Astrocyte (in vitro differentiated cells and primary cell): ENCODE results near the gene PREX1. TPM values are rescaled to one million over a fixed set of nuclear protein-coding genes. Genes with fewer than 3 reads are reported as not detected.

Experiments used
- DNase-seq: peaks from one replicate; pipeline ENCODE4 v3.0.0-alpha.2; 2010; ENCODE audit warnings: low read depth
- FAIRE-seq: peaks from 2 replicates; lab custom pipeline; 2011; peaks lifted over from hg19 to GRCh38; lab: Jason Lieb, UNC
- H2AFZ ChIP-seq: 2 replicates; pipeline ENCODE4 v1.6.0; 2012; ENCODE audit warnings: low read depth, low read length, inconsistent platforms
- H3K27ac ChIP-seq: 2 replicates; pipeline ENCODE4 v1.5.1; 2011; ENCODE audit warnings: low read depth, low read length, inconsistent platforms
- H3K27me3 ChIP-seq: 2 replicates; pipeline ENCODE4 v1.6.0; 2011; ENCODE audit warnings: low read length, inconsistent platforms; ENCODE audit not compliant: insufficient read depth
- H3K36me3 ChIP-seq: 2 replicates; pipeline ENCODE4 v1.5.1; 2011; ENCODE audit warnings: low read length, inconsistent platforms; ENCODE audit not compliant: insufficient read depth
- H3K4me1 ChIP-seq: 2 replicates; pipeline ENCODE4 v1.5.1; 2011; ENCODE audit warnings: low read length, inconsistent platforms; ENCODE audit not compliant: insufficient read depth
- H3K4me2 ChIP-seq: 2 replicates; pipeline ENCODE4 v1.6.0; 2012; ENCODE audit warnings: low read length, inconsistent platforms
- H3K4me3 ChIP-seq: 2 replicates; pipeline ENCODE4 v1.5.1; 2011; ENCODE audit warnings: low read depth, mild to moderate bottlenecking, low read length, inconsistent platforms; ENCODE audit not compliant: insufficient read depth
- H3K79me2 ChIP-seq: 2 replicates; pipeline ENCODE4 v1.6.0; 2012; ENCODE audit warnings: mild to moderate bottlenecking, low read length, inconsistent platforms; ENCODE audit not compliant: insufficient read depth
- H3K9ac ChIP-seq: 2 replicates; pipeline ENCODE4 v1.6.0; 2012; ENCODE audit warnings: mild to moderate bottlenecking, low read length, inconsistent platforms
- H3K9me3 ChIP-seq: 2 replicates; pipeline ENCODE4 v1.5.1; 2012; ENCODE audit warnings: low read depth, mild to moderate bottlenecking, low read length, inconsistent platforms; ENCODE audit not compliant: insufficient read depth
- H4K20me1 ChIP-seq: 2 replicates; pipeline ENCODE4 v1.6.0; 2012; ENCODE audit warnings: low read length, inconsistent platforms; ENCODE audit not compliant: insufficient read depth
- H3K27ac Mint-ChIP-seq: one replicate; pipeline ENCODE4 v1.8.0; 2021; ENCODE audit warnings: mild to moderate bottlenecking, mixed read lengths; ENCODE audit not compliant: unreplicated experiment
- H3K27me3 Mint-ChIP-seq: one replicate; pipeline ENCODE4 v1.8.0; 2021; ENCODE audit warnings: low read depth, mixed read lengths; ENCODE audit not compliant: unreplicated experiment
- H3K36me3 Mint-ChIP-seq: one replicate; pipeline ENCODE4 v1.8.0; 2021; ENCODE audit warnings: low read depth, mixed read lengths; ENCODE audit not compliant: unreplicated experiment
- H3K4me1 Mint-ChIP-seq: one replicate; pipeline ENCODE4 v1.8.0; 2021; ENCODE audit warnings: low read depth, mixed read lengths; ENCODE audit not compliant: unreplicated experiment
- H3K4me3 Mint-ChIP-seq: one replicate; pipeline ENCODE4 v1.8.0; 2021; ENCODE audit warnings: mild to moderate bottlenecking, moderate library complexity, mixed read lengths; ENCODE audit not compliant: unreplicated experiment
- H3K9me3 Mint-ChIP-seq: one replicate; pipeline ENCODE4 v1.8.0; 2021; ENCODE audit warnings: mild to moderate bottlenecking, mixed read lengths; ENCODE audit not compliant: unreplicated experiment
- CTCF ChIP-seq: IDR thresholded peaks from 2 replicates; pipeline ENCODE4 v1.5.1; 2011; ENCODE audit warnings: low read depth, mild to moderate bottlenecking, inconsistent platforms, low read length, moderate library complexity; ENCODE audit not compliant: insufficient read depth
- EZH2 ChIP-seq: IDR thresholded peaks from 2 replicates; pipeline ENCODE4 v1.6.1; 2012; ENCODE audit warnings: mild to moderate bottlenecking, low read length, inconsistent platforms; ENCODE audit not compliant: insufficient read depth
- total RNA-seq: library from RNA; stranded (reverse); gene quantifications from 2 replicates; pipeline ENCODE4 v1.2.1, GENCODE V29; 2021

PREX1 gene
- total RNA-seq, 1 donor from 2014 or later, result 3.5 TPM

- Histone ChIP-seq H3K4me2 (no peak overlapping the region), H3K27ac (no peak overlapping the region), H3K79me2 (no peaks in the 10 kb centered on the region), H3K9ac (no peak overlapping the region), H3K9me3 (no peaks in the 10 kb centered on the region), H3K36me3 (no peaks in the 10 kb centered on the region), H3K4me1 (no peaks in the 10 kb centered on the region), H3K4me3 (no peak overlapping the region), H2AFZ (no peak overlapping the region), H4K20me1 (peaks cover 13% of the 10 kb centered on the region), H3K27me3 (no peaks in the 10 kb centered on the region)
- Mint-ChIP-seq H3K27me3 (peaks cover 4% of the 10 kb centered on the region), H3K27ac (no peak overlapping the region), H3K4me1 (no peaks in the 10 kb centered on the region), H3K4me3 (no peak overlapping the region), H3K36me3 (peaks cover 2% of the 10 kb centered on the region), H3K9me3 (no peaks in the 10 kb centered on the region)
- no peak for FAIRE-seq
- DNase-seq, result no peak
- TF ChIP-seq CTCF, result no peak
These were observed 10.3 kb downstream of the PREX1 start for GRCh38 chr20:48817367-48818030.

- FAIRE-seq, result no peak
- no peak overlapping the region for H3K9ac ChIP-seq
These were observed 11.3 kb downstream of the PREX1 start for GRCh38 chr20:48816282-48817205.

More at GRCh38 chr20:48816282-48817205, 11.3 kb downstream of the PREX1 start:
- H3K4me3 ChIP-seq, result no peak overlapping the region
- H3K9me3 Mint-ChIP-seq, result no peaks in the 10 kb centered on the region
- H3K36me3 ChIP-seq, result no peaks in the 10 kb centered on the region
- H3K36me3 Mint-ChIP-seq, result peaks cover 2% of the 10 kb centered on the region
- H2AFZ ChIP-seq, result no peak overlapping the region
- H4K20me1 ChIP-seq, result peaks cover 17% of the 10 kb centered on the region
- H3K27ac ChIP-seq, result no peak overlapping the region
- no peaks in the 10 kb centered on the region for H3K79me2 ChIP-seq
- no peak overlapping the region for H3K27ac Mint-ChIP-seq
- H3K4me3 Mint-ChIP-seq, result no peak overlapping the region
- TF ChIP-seq CTCF, result no peak
- TF ChIP-seq EZH2, result no peak
- no peaks in the 10 kb centered on the region for H3K27me3 ChIP-seq
- no peaks in the 10 kb centered on the region for H3K9me3 ChIP-seq
- H3K4me1 Mint-ChIP-seq, result no peaks in the 10 kb centered on the region
- DNase-seq, result no peak
- peaks cover 4% of the 10 kb centered on the region for H3K27me3 Mint-ChIP-seq
- no peak overlapping the region for H3K4me2 ChIP-seq
- H3K4me1 ChIP-seq, result no peaks in the 10 kb centered on the region
